GM12875 (cell line): ENCODE data around the gene ECPAS.
"Not testable (repeated sequence)": the region's sequence is repeated elsewhere in the genome, so short reads cannot be mapped to it uniquely, and the experiment has no call there.

Experiments
- H3K4me3 ChIP-seq: one replicate; pipeline ENCODE4 v1.5.1; 2011; ENCODE audit warnings: low read depth, low read length, control low read depth
- TF ChIP-seq, protein P1 (sequence below): IDR thresholded peaks from 2 replicates; pipeline ENCODE4 v1.5.1; 2011; ENCODE audit warnings: low read depth, mild to moderate bottlenecking, control low read depth, inconsistent platforms, low read length, moderate library complexity, borderline replicate concordance; ENCODE audit not compliant: insufficient read depth

Gene ECPAS

DNA sequence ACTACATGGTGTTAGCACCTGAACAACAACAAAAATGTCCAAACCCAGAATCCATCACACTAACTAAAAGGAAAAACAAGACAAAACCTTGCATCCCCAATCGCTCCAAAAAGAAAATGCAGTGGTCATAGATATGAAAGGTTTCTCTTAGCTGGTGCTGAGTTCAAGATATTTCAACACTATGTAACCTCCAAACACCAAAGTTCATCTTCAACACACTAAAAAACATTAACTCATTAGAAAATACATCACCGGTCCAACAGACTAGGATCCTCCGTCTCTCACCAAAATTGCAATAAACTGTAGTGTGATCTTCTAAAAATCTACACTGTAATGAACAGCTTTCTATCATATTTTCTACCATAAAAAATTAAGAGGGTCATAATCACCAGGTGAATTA is 60.8 kb downstream of the ECPAS start:
- TF ChIP-seq, protein P1, sequence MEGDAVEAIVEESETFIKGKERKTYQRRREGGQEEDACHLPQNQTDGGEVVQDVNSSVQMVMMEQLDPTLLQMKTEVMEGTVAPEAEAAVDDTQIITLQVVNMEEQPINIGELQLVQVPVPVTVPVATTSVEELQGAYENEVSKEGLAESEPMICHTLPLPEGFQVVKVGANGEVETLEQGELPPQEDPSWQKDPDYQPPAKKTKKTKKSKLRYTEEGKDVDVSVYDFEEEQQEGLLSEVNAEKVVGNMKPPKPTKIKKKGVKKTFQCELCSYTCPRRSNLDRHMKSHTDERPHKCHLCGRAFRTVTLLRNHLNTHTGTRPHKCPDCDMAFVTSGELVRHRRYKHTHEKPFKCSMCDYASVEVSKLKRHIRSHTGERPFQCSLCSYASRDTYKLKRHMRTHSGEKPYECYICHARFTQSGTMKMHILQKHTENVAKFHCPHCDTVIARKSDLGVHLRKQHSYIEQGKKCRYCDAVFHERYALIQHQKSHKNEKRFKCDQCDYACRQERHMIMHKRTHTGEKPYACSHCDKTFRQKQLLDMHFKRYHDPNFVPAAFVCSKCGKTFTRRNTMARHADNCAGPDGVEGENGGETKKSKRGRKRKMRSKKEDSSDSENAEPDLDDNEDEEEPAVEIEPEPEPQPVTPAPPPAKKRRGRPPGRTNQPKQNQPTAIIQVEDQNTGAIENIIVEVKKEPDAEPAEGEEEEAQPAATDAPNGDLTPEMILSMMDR, result no peak
- no peak overlapping the region for H3K4me3 ChIP-seq

GRCh38 chr9:111414406-111414805 is 69.8 kb downstream of the ECPAS start:
- no peak overlapping the region for H3K4me3 ChIP-seq
- TF ChIP-seq, protein P1, result no peak

DNA sequence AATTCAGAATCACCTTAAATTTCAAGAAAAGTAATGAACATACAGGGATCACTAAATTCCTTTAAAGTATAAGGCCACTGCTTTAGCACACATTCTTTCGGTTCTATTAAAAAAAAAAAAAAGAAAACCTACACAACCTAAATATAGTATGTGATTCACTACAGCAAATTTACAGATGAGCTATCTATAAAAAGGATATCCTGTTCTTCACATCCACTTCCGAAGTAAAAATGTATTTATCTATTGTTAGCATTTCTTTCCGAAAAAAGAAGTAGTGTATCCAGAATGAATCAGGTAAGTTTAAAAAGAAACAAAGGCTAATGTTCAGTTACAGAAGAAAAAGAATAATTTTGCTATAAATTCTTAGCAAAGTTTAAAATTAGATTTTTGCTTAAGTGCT is 70.2 kb downstream of the ECPAS start:
- H3K4me3 ChIP-seq, result no peak overlapping the region
- TF ChIP-seq, protein P1, result no peak

GRCh38 chr9:111412280-111412679 is 71.9 kb downstream of the ECPAS start:
- H3K4me3 ChIP-seq, result no peak overlapping the region
- TF ChIP-seq, protein P1, result no peak

- TF ChIP-seq, protein P1, result no peak
- no peak overlapping the region for H3K4me3 ChIP-seq
Measured at GRCh38 chr9:111411266-111411665, 72.9 kb downstream of the ECPAS start.

DNA sequence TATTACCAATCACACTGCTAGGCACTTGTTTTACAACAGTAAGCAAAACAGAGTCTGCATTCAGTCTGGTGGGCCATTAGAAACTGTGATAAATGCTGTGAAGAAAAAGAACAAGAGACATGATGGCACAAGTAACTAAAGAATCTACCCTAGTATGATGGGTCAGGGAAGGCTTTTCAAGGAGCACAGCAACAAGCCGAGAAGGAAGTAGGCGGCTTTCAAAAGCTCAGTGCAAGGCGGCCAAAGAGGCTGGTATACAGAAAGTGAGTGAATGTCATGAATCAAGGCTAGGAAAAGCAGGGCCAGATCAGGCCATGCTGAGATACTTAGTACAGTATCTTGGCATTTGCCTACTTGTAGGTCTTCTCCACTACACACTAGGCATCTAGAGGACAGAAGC is 76.4 kb downstream of the ECPAS start:
- no peak overlapping the region for H3K4me3 ChIP-seq
- TF ChIP-seq, protein P1, result no peak

DNA sequence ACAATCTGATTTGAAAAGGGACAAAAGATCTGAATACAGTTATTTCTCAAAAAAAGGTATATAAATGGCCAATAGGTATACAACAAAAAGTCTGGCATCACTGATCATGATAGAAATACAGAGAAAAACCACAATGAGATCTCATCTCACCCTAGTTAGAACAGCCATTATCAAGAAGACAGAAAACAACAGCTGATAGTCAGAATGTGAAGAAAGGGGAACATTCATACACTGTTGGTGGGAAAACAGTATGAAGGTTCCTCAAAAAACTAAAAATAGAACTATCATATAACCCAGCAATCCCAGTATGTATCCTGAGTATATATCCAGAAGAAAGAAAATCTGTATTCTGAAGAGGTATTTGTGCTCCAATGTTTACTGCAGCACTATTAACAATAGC is 78.5 kb downstream of the ECPAS start:
- TF ChIP-seq, protein P1, result no peak
- no peak overlapping the region for H3K4me3 ChIP-seq

DNA sequence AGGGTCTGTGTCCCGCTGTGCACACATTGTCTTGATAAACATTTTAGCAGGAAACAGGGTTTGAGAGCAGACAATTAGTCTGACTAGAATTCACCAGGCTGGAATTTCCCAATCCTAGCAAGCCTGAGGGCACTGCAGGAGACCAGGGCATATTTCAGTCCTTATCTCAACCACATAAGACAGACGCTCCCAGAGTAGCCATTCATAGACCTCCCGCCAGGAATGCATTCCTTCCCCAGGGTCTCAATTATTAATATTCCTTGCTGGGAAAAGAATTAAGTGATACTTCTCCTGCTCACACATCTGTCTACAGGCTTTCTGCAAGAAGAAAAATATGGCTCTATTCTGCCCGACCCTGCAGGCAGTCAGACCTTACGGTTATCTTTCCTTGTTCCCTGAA is 82.7 kb downstream of the ECPAS start:
- H3K4me3 ChIP-seq, result not testable (repeated sequence)
